ENCODE results near the gene PGK2.

PGK2 gene

GRCh38 chr6:49787176-49787575 is at the start of gene PGK2:
Gene PGK2 (minus strand): TSS chr6:49787285. CDS start chr6:49787187, 98 bp downstream.
- DNase-seq (ENCODE audit: low read depth) = no peak
- no peak for TF ChIP-seq CTCF (IDR thresholded peaks at IDR 0.05; ENCODE audit: insufficient read depth, low read depth, low read length, missing control alignments)
- no peak within 1 kb of the TSS for H3K4me3 ChIP-seq (ENCODE audit: low read length)

GRCh38 chr6:49835140-49835539 is 48.1 kb upstream of the PGK2 start:
- TF ChIP-seq CTCF (IDR thresholded peaks at IDR 0.05; ENCODE audit: insufficient read depth, low read depth, low read length, missing control alignments) = no peak
- H3K4me3 ChIP-seq (ENCODE audit: low read length) = no peak overlapping the region

GRCh38 chr6:49833386-49833785 is 46.3 kb upstream of the PGK2 start:
- no peak overlapping the region for H3K4me3 ChIP-seq (ENCODE audit: low read length)
- TF ChIP-seq CTCF (IDR thresholded peaks at IDR 0.05; ENCODE audit: insufficient read depth, low read depth, low read length, missing control alignments) = no peak
- no peak for DNase-seq (ENCODE audit: low read depth)

More at GRCh38 chr6:49835140-49835539, 48.1 kb upstream of the PGK2 start:
- DNase-seq (ENCODE audit: low read depth) = no peak

GRCh38 chr6:49826743-49827406 is 39.8 kb upstream of the PGK2 start:
- DNase-seq (ENCODE audit: low read depth) = no peak
- no peak for TF ChIP-seq CTCF (IDR thresholded peaks at IDR 0.05; ENCODE audit: insufficient read depth, low read depth, low read length, missing control alignments)
- no peak overlapping the region for H3K4me3 ChIP-seq (ENCODE audit: low read length)

GRCh38 chr6:49815166-49815565 is 28.1 kb upstream of the PGK2 start:
- TF ChIP-seq CTCF (IDR thresholded peaks at IDR 0.05; ENCODE audit: insufficient read depth, low read depth, low read length, missing control alignments) = no peak
- no peak overlapping the region for H3K4me3 ChIP-seq (ENCODE audit: low read length)
- no peak for DNase-seq (ENCODE audit: low read depth)

- DNase-seq (ENCODE audit: low read depth) = no peak
- no peak for TF ChIP-seq CTCF (IDR thresholded peaks at IDR 0.05; ENCODE audit: insufficient read depth, low read depth, low read length, missing control alignments)
- H3K4me3 ChIP-seq (ENCODE audit: low read length) = no peak overlapping the region
These were observed 26.2 kb upstream of the PGK2 start for GRCh38 chr6:49813248-49813647.

- no peak for DNase-seq (ENCODE audit: low read depth)
- H3K4me3 ChIP-seq (ENCODE audit: low read length) = no peak overlapping the region
- TF ChIP-seq CTCF (IDR thresholded peaks at IDR 0.05; ENCODE audit: insufficient read depth, low read depth, low read length, missing control alignments) = no peak
These were observed 19.1 kb upstream of the PGK2 start for GRCh38 chr6:49806145-49806544.
